HEK293 (cell line): Measurements from ENCODE around the gene CDK2.

Experiments used
- GLI4 ChIP-seq: fragments of 450-650 bp; formaldehyde crosslinking; IDR thresholded peaks from 2 replicates; pipeline ENCODE4 v1.5.1; 2016; ENCODE audit warnings: missing biosample characterization, missing genetic modification characterization
- ZBTB1 ChIP-seq: fragments of 450-650 bp; formaldehyde crosslinking; IDR thresholded peaks from 2 replicates; pipeline ENCODE4 v1.5.1; 2016; ENCODE audit warnings: missing biosample characterization, missing genetic modification characterization
- ZBTB20 ChIP-seq: fragments of 450-650 bp; formaldehyde crosslinking; IDR thresholded peaks from 2 replicates; pipeline ENCODE4 v1.5.1; 2016; ENCODE audit warnings: missing biosample characterization, missing genetic modification characterization
- ZNF138 ChIP-seq: fragments of 450-650 bp; formaldehyde crosslinking; IDR thresholded peaks from 2 replicates; pipeline ENCODE4 v1.5.1; 2016; ENCODE audit warnings: missing biosample characterization, missing genetic modification characterization, borderline replicate concordance
- ZNF549 ChIP-seq: fragments of 450-650 bp; IDR thresholded peaks from 2 replicates; pipeline ENCODE4 v1.5.1; 2018; ENCODE audit warnings: missing biosample characterization, missing genetic modification characterization, mild to moderate bottlenecking, inconsistent platforms, moderate library complexity
- ZNF561 ChIP-seq: fragments of 450-650 bp; IDR thresholded peaks from 2 replicates; pipeline ENCODE4 v1.5.1; 2018; ENCODE audit warnings: missing biosample characterization, missing genetic modification characterization, borderline replicate concordance
- ZNF830 ChIP-seq: fragments of 450-650 bp; IDR thresholded peaks from 2 replicates; pipeline ENCODE4 v1.5.0; 2018; ENCODE audit warnings: missing biosample characterization, missing genetic modification characterization, low read depth, mild to moderate bottlenecking, moderate library complexity
- TF ChIP-seq, protein P1 (sequence below): fragments of 450-650 bp; formaldehyde crosslinking; IDR thresholded peaks from 2 replicates; pipeline ENCODE4 v1.5.1; 2016; ENCODE audit warnings: missing biosample characterization, missing genetic modification characterization
- TF ChIP-seq, protein P2 (sequence below): fragments of 450-650 bp; formaldehyde crosslinking; IDR thresholded peaks from 2 replicates; pipeline ENCODE4 v1.5.1; 2016; ENCODE audit warnings: missing biosample characterization, missing genetic modification characterization
- TF ChIP-seq, protein P3 (sequence below): fragments of 450-650 bp; formaldehyde crosslinking; IDR thresholded peaks from 2 replicates; pipeline ENCODE4 v1.5.1; 2017; ENCODE audit warnings: missing biosample characterization, missing genetic modification characterization

- TF ChIP-seq, protein P1, sequence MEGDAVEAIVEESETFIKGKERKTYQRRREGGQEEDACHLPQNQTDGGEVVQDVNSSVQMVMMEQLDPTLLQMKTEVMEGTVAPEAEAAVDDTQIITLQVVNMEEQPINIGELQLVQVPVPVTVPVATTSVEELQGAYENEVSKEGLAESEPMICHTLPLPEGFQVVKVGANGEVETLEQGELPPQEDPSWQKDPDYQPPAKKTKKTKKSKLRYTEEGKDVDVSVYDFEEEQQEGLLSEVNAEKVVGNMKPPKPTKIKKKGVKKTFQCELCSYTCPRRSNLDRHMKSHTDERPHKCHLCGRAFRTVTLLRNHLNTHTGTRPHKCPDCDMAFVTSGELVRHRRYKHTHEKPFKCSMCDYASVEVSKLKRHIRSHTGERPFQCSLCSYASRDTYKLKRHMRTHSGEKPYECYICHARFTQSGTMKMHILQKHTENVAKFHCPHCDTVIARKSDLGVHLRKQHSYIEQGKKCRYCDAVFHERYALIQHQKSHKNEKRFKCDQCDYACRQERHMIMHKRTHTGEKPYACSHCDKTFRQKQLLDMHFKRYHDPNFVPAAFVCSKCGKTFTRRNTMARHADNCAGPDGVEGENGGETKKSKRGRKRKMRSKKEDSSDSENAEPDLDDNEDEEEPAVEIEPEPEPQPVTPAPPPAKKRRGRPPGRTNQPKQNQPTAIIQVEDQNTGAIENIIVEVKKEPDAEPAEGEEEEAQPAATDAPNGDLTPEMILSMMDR (tag by site-specific recombination), result no peak
- TF ChIP-seq ZNF549 (tag by site-specific recombination), result no peak
- TF ChIP-seq, protein P2, sequence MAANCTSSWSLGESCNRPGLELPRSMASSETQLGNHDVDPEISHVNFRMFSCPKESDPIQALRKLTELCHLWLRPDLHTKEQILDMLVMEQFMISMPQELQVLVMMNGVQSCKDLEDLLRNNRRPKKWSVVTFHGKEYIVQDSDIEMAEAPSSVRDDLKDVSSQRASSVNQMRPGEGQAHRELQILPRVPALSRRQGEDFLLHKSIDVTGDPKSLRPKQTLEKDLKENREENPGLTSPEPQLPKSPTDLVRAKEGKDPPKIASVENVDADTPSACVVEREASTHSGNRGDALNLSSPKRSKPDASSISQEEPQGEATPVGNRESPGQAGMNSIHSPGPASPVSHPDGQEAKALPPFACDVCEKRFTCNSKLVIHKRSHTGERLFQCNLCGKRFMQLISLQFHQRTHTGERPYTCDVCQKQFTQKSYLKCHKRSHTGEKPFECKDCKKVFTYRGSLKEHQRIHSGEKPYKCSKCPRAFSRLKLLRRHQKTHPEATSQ (tag by site-specific recombination), result no peak
- no peak for TF ChIP-seq ZBTB1 (tag by site-specific recombination)
- no peak for TF ChIP-seq ZNF138 (tag by site-specific recombination)
- no peak for TF ChIP-seq ZBTB20 (tag by site-specific recombination)
- TF ChIP-seq, protein P3, sequence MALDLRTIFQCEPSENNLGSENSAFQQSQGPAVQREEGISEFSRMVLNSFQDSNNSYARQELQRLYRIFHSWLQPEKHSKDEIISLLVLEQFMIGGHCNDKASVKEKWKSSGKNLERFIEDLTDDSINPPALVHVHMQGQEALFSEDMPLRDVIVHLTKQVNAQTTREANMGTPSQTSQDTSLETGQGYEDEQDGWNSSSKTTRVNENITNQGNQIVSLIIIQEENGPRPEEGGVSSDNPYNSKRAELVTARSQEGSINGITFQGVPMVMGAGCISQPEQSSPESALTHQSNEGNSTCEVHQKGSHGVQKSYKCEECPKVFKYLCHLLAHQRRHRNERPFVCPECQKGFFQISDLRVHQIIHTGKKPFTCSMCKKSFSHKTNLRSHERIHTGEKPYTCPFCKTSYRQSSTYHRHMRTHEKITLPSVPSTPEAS (tag by site-specific recombination), result no peak
- no peak for TF ChIP-seq ZNF830 (tag by site-specific recombination)
- TF ChIP-seq ZNF561 (tag by site-specific recombination), result no peak
- TF ChIP-seq GLI4 (tag by site-specific recombination), result no peak
Measured at GRCh38 chr12:55970775-55971174, 4.1 kb downstream of the CDK2 start.
